HG03457 (cell line): ENCODE data around the gene CACNA2D4.

Experiments
- ATAC-seq: cut with Tn5 transposase; IDR thresholded peaks from one replicate; pipeline ENCODE4 v1.9.1; 2021; ENCODE audit warnings: moderate number of reproducible peaks; ENCODE audit not compliant: unreplicated experiment

Gene CACNA2D4

DNA sequence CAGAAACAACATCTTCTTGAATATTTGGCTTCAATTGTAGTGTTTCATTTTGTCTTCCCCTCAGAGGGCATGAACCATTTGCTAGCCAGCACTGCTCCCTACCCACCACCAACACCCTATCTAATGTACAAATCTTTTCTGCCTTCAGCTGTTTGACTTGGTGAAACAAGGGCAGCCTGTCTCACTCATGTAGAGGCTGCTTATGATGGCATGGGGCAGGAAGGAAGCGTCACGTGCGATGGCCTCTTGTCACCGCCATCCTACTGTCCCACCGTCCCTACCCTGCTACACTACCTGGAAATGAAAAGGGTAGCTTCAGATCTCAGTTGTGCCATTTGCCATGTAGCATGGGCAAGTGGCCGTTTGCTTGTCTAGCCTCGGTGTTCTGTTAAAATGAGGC, 128.0 kb downstream of the CACNA2D4 start:
- no peak for ATAC-seq

DNA sequence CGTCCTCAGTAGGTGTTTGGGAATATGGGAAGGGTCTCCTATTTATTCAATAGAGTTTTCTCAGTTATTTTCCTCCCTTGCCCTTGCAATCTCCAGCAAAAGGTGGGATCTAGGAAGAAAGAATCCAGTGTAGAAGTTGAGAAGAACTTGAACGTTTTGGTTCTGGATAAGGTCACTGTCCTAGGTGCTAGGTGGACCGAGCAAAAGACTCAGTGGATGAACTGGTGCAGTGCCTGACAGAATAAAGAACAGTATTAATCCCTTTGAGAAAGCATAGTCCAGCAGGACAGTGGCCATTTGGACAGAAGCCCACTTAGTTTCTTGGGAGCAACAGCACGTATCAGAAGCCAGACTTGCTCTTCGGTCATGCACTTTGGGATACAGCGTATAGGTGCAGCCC, 130.7 kb downstream of the CACNA2D4 start:
- no peak for ATAC-seq

DNA sequence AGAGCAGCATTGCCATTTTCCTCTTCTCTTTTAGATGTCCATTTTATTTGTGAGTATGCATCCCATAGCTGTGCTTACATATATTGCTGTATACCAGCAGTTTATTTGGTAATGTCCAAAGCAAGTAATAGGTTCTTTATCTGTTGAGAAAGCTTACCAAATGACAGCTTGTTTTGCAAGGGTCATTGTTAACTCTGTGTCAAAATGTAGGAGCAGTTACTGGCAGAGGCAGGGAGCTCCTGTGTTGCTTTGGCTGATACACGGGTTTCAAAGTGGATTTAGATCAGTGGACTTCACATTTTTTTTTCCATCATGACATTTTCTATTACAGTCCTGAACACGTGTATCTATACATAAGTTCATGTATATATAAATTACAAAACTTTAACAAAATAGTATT, 136.2 kb downstream of the CACNA2D4 start:
- ATAC-seq = no peak

DNA sequence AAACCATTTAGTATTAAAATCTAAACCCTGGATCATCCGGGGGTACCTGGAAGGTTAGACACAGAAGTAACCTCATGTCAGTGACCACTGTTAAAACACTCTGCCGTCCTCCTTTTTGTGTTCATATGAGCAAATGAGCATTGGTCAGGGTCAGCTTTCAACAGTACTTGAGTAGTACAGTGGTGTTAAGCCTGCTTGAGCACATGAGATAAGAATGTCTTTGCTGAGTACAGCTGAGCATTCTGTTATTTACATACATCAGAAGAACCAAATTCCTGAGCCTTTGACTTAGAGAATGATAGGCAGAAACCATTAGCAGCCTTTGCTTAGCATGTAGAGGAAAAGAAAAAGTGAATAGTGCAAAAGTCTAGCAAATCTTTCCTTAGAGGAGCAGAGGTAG, 136.7 kb downstream of the CACNA2D4 start:
- ATAC-seq = no peak

DNA sequence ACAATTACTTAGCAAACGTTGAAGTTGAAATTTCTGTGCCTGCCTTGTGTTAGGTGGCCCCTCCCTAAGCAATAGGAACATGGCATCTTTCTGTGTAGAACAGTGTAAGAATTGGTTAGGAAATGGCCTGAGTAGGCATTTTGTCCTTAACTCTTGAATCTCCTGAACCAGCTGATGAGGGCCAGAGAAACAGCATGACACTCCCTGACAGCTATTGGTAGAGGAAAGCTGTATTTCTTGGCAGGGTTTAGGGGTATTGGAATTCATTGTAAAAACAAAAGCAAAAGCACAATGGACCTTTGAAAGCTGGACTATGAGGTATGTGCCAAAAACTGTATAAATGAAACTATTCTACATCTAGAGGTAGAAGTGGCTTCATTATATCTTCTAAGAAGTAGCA, 138.7 kb downstream of the CACNA2D4 start:
- ATAC-seq = no peak

DNA sequence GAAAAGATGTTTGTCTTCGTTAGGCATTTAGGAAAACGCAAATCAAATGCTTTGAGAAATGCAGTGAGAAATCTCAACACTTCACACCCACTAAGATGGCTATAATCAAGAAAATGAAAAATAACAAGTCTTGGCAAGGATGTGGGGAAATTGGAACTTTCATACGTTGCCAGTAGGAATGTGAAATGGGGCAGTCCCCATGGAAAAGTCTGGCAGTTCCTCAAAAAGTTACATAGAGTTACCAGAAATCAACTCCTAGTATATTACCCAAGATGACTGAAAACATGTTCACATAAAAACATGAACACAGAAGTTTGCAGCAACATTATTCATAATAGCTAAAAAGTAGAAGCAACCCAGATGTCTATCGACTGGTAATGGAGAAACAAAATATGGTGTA, 139.5 kb downstream of the CACNA2D4 start:
- no peak for ATAC-seq

DNA sequence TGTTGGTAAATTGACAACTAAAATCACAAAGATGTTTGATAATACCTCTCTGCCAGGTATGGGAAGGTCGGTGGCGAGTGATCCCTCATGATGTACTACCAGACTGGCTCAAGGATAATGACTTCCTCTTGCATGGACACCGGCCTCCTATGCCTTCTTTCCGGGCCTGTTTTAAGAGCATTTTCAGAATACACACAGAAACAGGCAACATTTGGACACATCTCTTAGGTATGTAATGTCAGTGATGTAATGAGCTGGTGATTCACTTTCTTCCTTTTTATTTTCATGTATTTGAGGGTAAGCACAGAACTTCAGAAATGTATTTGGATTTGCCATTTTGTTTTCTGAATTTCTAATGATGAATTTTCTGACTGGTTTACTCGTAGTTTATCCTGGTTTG, 140.7 kb downstream of the CACNA2D4 start:
- ATAC-seq = no peak

DNA sequence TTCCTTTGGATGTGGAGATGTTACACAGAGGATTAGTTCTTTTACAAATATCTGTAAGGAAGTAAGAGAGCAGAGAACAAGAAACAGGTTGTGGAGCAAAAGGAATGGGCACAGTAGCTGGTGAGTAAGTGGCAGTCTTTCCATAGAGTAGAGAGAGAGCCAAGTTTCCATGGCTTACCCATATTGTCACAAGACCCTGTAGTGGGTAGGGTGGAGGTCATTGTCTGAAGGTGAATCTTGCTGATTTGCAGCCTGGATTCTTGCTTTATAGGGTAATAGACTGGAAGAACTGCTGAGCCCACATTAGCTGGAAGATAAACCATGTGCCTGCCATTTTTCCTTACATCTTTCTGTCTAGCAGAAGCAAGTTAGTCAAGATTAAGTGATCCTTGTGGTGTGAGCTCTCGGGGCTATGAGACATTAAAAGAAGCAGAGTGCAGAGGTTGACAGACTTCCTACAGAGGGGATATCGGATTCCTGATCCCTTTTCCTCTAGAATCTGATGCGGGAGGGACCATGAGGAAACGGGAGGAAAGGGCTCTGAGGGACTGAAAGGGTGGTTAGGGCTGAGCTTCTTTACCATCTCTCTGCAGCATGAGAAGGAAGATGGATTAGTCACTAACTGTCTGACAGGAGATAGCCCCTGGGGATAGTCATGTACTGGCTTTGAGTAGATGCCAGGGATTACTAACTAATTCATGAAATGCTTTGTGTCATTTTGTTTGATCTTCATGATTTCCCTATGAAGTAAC, 142.1 kb downstream of the CACNA2D4 start:
- no peak for ATAC-seq

DNA sequence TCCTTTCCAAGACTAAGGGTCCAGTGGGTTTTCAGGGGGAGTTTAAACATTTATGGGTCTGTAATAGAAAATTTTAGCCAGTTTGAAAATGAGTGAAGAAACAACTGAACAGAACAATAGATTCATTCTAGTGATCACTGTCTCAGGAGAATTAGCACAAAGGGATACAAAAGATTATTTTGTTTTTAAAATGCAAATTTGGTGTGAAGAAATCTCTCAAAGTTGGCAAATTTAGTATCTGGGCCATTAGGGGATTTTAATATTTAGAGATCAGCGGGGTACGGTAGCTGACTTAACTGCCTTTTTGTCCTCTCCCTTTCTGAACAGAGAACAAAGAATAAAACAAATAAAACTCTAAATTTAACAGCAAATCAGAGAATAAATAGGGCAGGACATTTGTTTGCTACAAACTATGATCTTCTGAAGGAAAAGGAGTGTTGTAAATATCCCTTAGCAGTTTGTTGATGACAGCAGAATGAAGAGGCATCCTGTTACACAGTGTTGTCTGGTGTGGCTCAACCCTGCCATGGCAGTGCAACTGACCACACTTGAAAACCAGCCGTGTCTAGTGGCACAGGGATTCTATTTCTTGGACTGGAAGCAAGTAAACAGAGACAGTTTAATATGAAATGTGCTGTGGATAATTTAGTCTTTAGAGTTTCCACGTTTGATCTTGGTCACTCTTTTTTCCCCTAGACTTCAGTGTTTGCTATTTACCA, 144.4 kb downstream of the CACNA2D4 start:
- ATAC-seq = no peak

DNA sequence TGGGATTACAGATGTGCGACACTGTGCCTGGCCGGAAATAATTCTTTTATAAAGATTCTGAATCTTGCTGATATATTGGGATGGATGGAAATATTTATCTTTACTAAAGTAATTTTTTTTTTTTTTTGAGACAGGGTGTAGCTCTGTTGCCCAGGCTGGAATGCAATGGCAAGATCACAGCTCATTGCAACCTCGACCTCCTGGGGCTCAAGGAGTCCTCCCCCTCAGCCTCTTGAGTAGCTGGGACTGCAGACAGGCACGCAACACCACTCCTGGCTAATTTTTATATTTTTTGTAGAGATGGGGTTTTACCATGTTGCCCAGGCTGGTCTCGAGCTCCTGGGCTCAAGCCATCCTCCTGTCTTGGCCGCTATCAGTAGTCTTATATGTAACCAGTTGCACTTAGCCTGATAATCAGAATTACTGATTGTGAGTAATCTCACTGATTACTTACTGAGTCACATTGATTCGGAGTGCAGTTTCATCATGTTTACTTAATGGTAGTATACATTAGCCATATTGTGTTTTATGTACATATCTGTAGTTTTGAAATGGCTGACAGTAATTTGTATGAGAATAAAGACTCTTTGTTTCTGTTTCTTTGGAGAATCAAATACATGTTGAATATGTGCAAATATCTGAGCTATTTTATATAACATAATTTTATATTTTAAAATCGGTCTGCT, 148.5 kb downstream of the CACNA2D4 start:
- ATAC-seq = no peak

DNA sequence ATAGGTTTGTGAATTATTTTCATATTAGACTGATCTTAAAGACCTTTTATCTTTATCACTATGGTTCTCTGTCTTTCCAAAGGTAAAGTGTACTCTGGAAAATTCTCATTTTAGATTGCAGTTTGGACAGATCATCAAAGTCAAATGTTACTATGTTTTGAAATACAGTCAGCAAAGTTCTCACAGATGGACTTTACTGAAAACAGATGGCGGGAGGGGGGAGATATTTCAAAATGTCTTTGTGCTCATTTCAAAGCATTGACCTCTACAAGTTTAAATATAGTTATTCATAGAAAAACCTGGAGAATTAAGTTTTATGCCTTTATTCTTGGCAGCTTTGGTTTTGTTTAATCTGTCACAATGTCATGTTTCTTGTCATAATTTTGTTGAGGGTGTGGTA, 149.8 kb downstream of the CACNA2D4 start:
- ATAC-seq = no peak

DNA sequence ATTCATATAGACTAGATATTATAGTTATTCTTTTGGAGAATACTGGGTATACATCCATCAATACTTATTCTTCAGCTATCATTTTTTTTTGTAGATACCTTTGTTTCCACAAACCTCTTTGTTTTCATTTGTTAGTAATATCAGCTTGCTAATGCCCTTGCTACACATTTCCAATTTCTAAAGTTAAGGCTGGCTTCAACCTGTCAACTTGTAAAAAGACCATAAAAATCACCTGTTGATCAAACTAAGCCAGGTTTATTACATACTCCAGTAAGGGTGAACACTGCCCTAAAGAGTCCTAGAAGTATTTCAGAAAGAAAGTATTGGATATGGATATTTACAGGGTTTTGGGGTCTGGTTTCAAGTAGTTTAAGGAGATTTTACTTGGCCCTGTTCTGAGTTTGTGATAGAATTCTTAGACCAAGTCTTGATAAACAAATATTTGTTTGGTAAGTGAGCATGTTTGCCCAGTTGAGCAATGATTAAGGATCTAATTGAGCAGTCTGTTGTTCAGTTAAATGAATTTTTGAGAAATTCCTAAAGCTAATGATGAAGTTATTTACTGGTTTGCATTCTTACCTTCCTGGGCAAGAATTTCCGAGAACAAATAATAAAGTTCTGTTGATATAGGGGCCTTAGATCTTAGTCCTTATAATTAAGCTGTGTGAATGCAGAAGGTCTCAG, 150.9 kb downstream of the CACNA2D4 start:
- ATAC-seq = no peak

DNA sequence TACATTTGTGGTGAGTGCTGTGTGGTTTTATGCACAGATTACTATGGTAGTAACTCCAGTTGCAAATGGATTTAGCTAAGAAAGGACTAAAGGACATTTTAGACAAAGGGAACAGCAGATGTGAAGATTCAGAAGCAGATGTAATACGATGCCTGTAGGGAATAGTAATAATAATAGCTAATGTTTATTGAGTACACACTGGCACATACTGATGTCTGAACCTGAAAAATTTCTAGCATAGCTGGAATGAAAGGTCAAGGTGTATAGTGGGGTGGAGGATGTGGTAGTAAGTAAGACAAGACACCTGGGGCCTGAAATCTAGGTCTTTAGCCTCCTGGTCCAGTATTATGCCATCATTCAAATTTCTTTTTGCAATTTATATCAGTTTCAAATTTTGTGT, 152.3 kb downstream of the CACNA2D4 start:
- ATAC-seq = no peak

DNA sequence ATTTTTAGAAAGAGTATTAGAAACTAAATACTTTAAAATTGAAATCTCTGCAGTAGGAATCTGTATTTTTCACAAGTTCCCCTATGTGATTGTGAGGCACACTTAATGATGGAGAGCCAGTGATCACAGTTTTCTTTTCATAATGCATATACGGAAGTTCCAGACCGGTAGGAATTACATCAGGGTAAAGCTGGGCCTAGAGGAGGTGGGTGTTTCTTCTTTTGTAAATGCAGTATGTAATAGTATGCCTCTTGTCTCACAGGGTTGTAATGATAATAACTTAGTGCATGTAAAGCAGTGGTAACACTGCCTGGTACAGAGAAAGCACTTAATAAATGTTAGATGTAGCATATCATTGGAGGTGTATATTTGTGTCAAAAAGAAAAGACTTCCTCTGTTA, 155.3 kb downstream of the CACNA2D4 start:
- no peak for ATAC-seq

DNA sequence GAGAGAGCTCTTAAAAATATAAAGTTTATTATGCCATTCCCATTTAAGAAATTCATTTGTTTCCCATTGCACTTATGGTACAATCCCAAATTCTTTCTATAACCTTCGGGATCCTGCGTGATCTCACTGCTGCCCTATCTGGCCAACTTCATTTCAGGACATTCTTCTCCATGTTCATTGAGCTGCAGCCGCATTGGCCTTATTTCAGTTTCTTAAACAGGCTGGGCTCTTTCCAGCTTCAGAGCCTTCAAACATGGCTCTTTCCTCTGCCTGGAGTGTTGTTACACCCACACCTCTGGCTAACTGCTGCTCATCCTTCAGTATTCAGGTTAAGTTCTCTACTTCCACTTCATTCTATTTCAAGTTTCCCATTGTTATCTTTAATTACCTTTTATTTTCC, 156.6 kb downstream of the CACNA2D4 start:
- no peak for ATAC-seq

DNA sequence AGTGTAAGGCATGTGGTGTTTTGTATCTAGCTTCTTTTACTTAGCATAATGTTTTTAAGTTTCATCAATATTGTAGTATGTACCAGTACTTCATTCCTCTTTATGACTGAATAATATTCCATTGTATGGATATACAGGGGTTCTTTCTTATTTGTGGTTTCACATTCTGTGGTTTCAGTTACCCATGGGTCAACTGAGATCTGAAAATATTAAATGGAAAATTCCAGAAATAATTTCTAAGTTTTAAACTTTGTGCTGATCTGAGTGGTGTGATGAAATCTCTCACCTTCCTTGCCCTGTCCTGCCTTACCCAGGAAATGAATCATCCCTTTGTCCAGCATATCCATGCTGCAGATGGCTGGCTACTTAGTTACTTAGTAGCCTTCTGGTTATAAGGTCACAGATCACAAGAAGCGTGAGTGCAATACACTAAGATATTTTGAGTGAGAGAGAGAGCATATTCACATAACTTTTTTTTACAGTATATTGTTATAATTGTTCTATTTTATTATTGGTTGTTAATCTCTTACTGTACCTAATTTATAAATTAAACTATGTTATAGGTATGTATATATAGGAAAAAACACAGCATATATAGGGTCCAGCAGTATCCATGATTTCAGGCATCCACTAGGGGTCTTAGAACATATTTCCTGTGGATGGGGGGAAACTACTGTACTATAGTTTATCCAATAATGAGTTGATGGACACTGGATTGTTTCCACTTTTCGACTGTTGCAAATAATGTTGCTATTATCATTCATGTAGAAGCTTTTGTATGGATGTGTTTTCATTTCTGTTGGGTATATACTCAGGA, 157.7 kb downstream of the CACNA2D4 start:
- ATAC-seq = no peak

DNA sequence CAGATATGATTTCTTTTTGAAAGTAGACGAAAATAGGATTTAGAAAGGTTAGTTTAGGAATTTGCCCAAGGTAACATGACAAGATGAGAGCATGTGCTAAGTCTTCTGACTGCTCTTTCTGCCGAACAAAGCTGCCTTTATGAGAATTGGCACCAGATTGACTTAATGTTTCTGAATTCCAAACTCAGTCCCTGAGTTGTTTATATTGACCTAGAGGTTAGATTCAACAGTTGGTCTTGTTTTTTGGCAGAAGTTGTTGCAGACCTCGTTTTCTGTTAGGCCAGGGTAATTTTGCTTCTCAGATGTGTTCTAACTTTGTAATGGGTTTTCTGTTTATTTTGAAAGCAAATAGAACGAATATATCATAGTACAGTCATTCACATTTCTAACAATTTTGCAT, 159.6 kb downstream of the CACNA2D4 start:
- ATAC-seq = no peak

DNA sequence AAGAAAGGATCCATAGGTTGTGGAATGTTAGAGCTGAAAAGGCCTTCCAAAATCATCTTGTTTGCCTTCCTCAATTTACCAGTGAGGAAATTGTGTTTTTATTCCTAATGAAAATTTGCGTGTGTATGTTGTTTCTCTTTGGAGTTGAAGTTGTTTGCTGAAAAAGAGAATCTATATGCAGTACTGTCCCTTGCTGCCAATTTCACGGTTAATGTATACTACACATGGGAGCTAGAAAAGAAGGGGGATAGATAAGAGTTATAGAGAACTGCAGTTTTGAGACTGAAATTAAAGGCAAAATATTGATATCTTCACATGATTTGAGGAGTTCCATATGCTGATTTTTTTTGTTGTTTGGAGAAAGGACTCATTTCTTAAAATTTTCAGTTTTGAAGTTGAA, 160.1 kb downstream of the CACNA2D4 start:
- ATAC-seq = no peak

DNA sequence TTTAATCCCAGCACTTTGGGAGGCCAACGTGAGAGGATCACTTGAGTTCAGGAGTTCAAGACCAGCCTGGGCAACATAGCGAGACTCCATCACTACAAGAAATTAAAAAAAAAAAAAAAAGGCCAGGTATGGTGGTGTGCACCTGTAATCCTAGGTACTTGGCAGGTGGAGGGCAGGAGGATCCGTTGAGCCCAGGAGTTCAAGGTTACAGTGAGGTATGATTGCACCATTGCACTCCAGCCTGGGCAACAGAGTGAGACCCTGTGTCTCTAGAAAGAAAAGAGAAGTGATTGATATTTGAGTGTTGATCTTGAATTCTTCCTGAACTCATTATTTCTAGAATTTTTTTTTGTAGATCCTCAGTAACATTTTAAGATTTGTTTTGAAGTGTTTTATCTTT, 168.2 kb downstream of the CACNA2D4 start:
- ATAC-seq = no peak

DNA sequence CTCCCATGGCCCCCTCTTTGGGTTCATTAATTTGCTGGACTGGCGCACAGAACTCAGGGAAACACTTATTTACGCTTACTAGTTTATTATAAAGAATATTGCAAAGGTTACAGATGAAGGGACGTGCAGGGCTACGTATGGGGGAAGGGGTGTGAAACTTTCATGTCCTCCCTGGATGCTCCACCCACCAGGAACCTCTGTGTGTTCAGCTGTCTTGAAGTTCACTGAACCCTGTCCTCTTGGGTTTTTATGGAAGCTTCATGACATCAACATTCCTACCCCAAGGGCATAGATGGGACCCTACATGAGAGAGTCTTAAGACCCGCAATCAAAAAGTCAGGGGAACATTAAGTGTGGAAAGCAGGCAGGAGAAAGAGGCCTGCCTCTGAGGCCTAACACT, 169.4 kb downstream of the CACNA2D4 start:
- no peak for ATAC-seq

DNA sequence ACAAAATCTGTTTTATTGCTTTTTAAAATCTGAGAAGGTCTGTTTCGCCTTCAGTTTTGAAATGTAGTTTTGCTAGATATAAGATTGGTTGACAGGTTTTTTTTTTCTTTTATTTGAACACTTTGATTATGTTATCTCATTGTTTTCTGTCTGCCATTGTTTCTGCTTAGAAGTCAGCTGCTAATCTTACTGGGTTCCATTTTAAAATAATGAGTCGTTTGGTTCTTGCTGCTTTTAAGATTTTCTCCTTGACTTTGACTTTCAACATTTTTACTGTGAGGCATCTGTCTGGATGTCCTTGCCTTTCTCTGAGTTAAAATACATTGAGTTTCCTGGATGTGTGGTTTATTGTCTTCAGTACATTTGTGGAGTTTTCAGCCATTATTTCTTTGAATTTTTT, 170.8 kb downstream of the CACNA2D4 start:
- no peak for ATAC-seq
